ENCODE data around the gene AGPAT4. TPM values are rescaled to one million over a fixed set of nuclear protein-coding genes. Genes with fewer than 3 reads are reported as not detected.

AGPAT4 gene
- total RNA-seq, 2 donors from 2014 or later: 3.6 to 9.2 TPM

GRCh38 chr6:161232467-161232866 lies 41.4 kb downstream of the AGPAT4 start:
- Histone ChIP-seq H3K4me1 (no peaks in the 10 kb centered on the region), H3K9ac (ENCODE audit: low read depth in 2 of 2, low read length in 2 of 2) (no peak overlapping the region), H3K9me3 (no peaks in the 10 kb centered on the region), H3K36me3 (no peaks in the 10 kb centered on the region), H3K27ac (no peak overlapping the region), H3K27me3 (no peaks in the 10 kb centered on the region), H3K4me3 (no peak overlapping the region)
- intact Hi-C loops (cut with DNase I): no loop called here
- DNase-seq: no peak
- no peak for TF ChIP-seq CTCF (IDR thresholded peaks at IDR 0.05)

GRCh38 chr6:161232010-161232409 lies 41.9 kb downstream of the AGPAT4 start:
- Histone ChIP-seq H3K27ac (no peak overlapping the region), H3K4me3 (no peak overlapping the region), H3K4me1 (no peaks in the 10 kb centered on the region), H3K9ac (ENCODE audit: low read depth in 2 of 2, low read length in 2 of 2) (no peak overlapping the region), H3K27me3 (no peaks in the 10 kb centered on the region), H3K9me3 (no peaks in the 10 kb centered on the region), H3K36me3 (no peaks in the 10 kb centered on the region)
- TF ChIP-seq CTCF (IDR thresholded peaks at IDR 0.05): no peak
- intact Hi-C loops (cut with DNase I): no loop called here
- no peak for DNase-seq

- Histone ChIP-seq H3K4me1 (no peaks in the 10 kb centered on the region), H3K9ac (ENCODE audit: low read depth in 2 of 2, low read length in 2 of 2) (no peak overlapping the region), H3K36me3 (no peaks in the 10 kb centered on the region), H3K9me3 (no peaks in the 10 kb centered on the region), H3K27ac (no peak overlapping the region), H3K27me3 (no peaks in the 10 kb centered on the region), H3K4me3 (no peak overlapping the region)
- no peak for DNase-seq
- TF ChIP-seq CTCF (IDR thresholded peaks at IDR 0.05): no peak
- intact Hi-C loops (cut with DNase I): no loop called here
These were observed 43.5 kb downstream of the AGPAT4 start for GRCh38 chr6:161230339-161230738.

GRCh38 chr6:161228921-161229591 lies 44.8 kb downstream of the AGPAT4 start:
- intact Hi-C loops (cut with DNase I): no loop called here
- H3K4me3 ChIP-seq: no peak overlapping the region

GRCh38 chr6:161228096-161228495 lies 45.8 kb downstream of the AGPAT4 start:
- intact Hi-C loops (cut with DNase I): no loop called here
- no peak overlapping the region for H3K27ac ChIP-seq

More at GRCh38 chr6:161228921-161229591, 44.8 kb downstream of the AGPAT4 start:
- Histone ChIP-seq H3K9me3 (no peaks in the 10 kb centered on the region), H3K27ac (peak overlapping the region; percentile 55), H3K4me1 (no peaks in the 10 kb centered on the region), H3K36me3 (no peaks in the 10 kb centered on the region), H3K9ac (ENCODE audit: low read depth in 2 of 2, low read length in 2 of 2) (no peak overlapping the region), H3K27me3 (no peaks in the 10 kb centered on the region)
- no peak for DNase-seq
- no peak for TF ChIP-seq CTCF (IDR thresholded peaks at IDR 0.05)

More at GRCh38 chr6:161228096-161228495, 45.8 kb downstream of the AGPAT4 start:
- DNase-seq: no peak
- Histone ChIP-seq H3K9me3 (no peaks in the 10 kb centered on the region), H3K4me3 (no peak overlapping the region), H3K27me3 (no peaks in the 10 kb centered on the region), H3K4me1 (no peaks in the 10 kb centered on the region), H3K36me3 (no peaks in the 10 kb centered on the region), H3K9ac (ENCODE audit: low read depth in 2 of 2, low read length in 2 of 2) (no peak overlapping the region)
- no peak for TF ChIP-seq CTCF (IDR thresholded peaks at IDR 0.05)
